Stomach (tissue), 4 donors: ENCODE measurements around the gene ACSL6.

Experiments used
- POLR2A ChIP-seq, 4 donors: fragments of 450-650 bp; IDR thresholded peaks; one replicate each; pipeline ENCODE4 v1.6.1; 2016; ENCODE audit warnings: antibody characterized with exemption in 4 of 4, control low read depth in 2 of 4, mild to moderate bottlenecking in 1 of 4, moderate library complexity in 1 of 4
- POLR2AphosphoS5 ChIP-seq, 3 donors: sonication (generic); formaldehyde crosslinking; IDR thresholded peaks; one replicate each; pipeline ENCODE4 v1.6.1; 2016; ENCODE audit warnings: antibody characterized with exemption in 3 of 3
- TF ChIP-seq, protein P1 (sequence below), 7 experiments: fragments of 450-650 bp in 4 of 7; fragments of 200-600 bp in 3 of 7; sonication (generic) in 3 of 7; IDR thresholded peaks; one replicate each; pipeline ENCODE4 v1.5.1; 2016 to 2019; ENCODE audit warnings: antibody characterized with exemption in 7 of 7, control low read depth in 2 of 7, mild to moderate bottlenecking in 1 of 7

DNA sequence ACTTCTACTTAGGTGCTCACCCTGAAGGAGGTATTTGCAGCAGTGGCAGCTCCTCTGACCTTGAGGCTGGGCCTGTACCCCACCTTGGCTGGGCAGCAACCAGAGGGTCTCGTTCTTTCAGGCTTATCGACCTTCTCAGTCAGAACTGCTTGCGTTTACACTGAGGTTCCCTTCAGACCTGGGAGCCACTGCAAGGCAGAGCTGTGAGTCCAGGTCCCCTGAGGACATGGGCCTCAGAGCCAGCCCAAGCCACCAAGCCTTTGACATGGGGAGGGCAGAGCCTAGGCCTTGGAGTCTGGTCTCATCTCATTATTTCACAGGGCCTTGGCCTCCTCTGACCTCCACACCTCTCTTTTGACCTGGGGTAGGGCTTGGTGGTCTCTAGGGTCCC, 13.7 kb downstream of the ACSL6 start:
- TF ChIP-seq, protein P1, sequence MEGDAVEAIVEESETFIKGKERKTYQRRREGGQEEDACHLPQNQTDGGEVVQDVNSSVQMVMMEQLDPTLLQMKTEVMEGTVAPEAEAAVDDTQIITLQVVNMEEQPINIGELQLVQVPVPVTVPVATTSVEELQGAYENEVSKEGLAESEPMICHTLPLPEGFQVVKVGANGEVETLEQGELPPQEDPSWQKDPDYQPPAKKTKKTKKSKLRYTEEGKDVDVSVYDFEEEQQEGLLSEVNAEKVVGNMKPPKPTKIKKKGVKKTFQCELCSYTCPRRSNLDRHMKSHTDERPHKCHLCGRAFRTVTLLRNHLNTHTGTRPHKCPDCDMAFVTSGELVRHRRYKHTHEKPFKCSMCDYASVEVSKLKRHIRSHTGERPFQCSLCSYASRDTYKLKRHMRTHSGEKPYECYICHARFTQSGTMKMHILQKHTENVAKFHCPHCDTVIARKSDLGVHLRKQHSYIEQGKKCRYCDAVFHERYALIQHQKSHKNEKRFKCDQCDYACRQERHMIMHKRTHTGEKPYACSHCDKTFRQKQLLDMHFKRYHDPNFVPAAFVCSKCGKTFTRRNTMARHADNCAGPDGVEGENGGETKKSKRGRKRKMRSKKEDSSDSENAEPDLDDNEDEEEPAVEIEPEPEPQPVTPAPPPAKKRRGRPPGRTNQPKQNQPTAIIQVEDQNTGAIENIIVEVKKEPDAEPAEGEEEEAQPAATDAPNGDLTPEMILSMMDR (IDR thresholded peaks at IDR 0.05): no peak
- no peak for TF ChIP-seq POLR2A (IDR thresholded peaks at IDR 0.05)
- TF ChIP-seq POLR2AphosphoS5 (IDR thresholded peaks at IDR 0.05): no peak
